ENCODE data around the gene COLEC12.

DNA sequence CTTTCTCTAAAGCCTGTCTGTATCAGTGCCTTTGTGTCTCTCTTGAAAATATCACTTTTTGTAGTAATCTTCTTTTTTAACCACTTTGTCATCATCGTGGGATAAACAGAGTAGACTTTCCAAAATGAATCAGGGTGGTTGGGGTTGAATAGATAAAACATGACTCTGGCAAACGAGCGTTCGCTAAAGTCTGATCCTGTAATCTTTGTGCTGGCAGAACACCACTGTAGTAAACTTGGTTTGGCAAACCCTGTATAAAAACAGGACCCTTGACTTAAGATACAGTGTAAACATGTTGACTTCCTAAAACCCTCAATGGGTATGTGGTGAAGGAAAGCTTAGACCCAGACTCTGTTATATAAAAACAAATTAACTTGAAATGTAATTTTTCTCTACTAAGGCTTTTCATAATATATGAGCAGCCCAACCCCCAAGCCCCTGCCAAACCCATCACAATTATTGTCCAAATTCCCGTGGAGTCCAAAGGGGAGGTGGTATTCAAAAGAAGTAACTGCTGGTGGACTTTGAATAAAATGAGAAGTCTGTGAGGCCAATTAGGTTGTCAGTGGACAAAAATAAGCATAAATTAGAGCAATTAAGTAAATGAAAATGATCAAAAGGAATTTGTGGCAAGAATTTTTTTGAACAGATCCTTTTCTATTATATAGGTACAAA is 52.2 kb downstream of the COLEC12 start:
- TF ChIP-seq EZH2phosphoT487 (IDR thresholded peaks at IDR 0.05; ENCODE audit: insufficient read depth, low read depth), result no peak
- no peak for TF ChIP-seq EZH2 (IDR thresholded peaks at IDR 0.05; ENCODE audit: insufficient read depth, poor library complexity, severe bottlenecking)

Measured in GM23248 (cell line).